HG02884 (cell line): ENCODE measurements around the gene GNPTG.

Experiments
- ATAC-seq: cut with Tn5 transposase; IDR thresholded peaks from one replicate; pipeline ENCODE4 v1.9.1; 2021; ENCODE audit warnings: mild to moderate bottlenecking, moderate library complexity; ENCODE audit not compliant: unreplicated experiment

Gene GNPTG

DNA sequence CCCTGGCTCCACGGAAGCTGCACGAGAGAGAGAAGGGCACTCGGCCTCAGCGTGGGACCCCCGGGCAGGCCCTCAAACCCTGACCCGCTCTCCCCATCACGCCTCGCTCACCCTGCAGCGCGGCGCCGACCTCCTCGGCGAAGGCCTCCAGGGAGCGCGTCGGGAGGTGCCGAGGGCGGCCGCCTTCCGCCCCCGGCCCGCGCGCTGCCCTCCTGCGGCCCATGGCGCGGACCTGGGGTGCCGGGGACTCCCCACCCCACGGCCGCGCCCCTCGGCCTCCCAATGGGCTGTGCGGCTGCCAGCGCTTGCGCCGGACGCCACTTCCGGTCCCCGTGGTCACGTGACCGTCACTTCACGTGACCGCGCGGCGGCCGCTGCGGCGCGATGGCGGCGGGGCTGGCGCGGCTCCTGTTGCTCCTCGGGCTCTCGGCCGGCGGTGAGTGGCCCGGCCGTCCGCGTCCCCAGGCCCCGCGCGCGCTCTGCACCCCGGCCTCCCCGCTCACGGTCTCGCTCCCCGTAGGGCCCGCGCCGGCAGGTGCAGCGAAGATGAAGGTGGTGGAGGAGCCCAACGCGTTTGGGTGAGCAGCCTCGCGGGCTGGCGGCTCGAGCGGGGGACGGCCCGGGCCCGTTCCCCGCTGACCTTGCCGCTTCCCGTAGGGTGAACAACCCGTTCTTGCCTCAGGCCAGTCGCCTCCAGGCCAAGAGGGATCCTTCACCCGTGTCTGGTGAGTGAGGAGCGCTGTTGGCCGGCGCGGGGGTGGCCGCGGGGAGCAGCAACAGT is at the start of gene GNPTG, which contains the start of gene TSR3:
Gene GNPTG, plus strand, starts transcription at position 350 of the 781 bp plus-strand sequence. Its CDS starts 35 bp downstream, at position 385.
Gene TSR3, minus strand, starts transcription at position 297 of the 781 bp plus-strand sequence. Its CDS starts 74 bp downstream, at position 223.
- ATAC-seq = peak; percentile 54

DNA sequence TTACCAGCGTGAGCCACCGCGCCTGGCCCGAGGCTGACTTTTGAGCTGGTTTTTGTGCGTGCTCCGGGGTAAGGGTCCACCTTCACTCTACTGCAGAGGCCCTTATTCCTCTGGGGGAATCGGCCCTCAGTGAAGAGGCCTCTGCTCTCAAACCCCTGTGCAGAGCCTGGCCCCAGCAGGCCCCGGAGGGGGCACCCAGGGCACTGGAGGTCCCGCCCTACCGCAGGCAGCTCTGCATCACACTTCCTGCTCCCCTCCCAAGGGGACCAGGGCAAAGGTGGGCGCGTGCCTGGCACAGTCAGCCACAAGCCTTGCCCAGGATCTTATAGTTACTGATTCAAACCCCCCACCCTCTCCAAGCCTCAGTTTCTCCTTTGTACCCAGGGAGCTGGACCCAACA is 45.9 kb upstream of the GNPTG start:
- ATAC-seq = no peak

DNA sequence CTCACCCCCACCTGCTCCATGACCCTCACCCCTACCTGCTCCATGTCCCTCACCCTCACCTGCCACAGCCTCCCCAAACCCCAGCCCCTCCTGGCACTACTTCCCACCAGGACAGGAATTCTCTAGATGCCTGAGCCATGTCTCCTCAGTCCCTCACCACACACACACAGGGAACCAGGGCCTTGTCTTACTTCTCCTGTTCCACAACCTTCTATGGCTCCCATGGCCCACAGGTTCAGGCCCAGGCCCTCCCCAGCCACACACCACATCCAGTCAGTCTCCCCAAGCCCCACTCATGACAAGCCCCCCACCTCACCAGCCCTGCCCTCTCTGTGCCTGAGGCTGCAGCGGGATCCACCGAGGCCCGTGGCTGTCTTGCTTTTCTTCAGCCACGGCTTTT is 45.4 kb upstream of the GNPTG start:
- ATAC-seq = no peak

DNA sequence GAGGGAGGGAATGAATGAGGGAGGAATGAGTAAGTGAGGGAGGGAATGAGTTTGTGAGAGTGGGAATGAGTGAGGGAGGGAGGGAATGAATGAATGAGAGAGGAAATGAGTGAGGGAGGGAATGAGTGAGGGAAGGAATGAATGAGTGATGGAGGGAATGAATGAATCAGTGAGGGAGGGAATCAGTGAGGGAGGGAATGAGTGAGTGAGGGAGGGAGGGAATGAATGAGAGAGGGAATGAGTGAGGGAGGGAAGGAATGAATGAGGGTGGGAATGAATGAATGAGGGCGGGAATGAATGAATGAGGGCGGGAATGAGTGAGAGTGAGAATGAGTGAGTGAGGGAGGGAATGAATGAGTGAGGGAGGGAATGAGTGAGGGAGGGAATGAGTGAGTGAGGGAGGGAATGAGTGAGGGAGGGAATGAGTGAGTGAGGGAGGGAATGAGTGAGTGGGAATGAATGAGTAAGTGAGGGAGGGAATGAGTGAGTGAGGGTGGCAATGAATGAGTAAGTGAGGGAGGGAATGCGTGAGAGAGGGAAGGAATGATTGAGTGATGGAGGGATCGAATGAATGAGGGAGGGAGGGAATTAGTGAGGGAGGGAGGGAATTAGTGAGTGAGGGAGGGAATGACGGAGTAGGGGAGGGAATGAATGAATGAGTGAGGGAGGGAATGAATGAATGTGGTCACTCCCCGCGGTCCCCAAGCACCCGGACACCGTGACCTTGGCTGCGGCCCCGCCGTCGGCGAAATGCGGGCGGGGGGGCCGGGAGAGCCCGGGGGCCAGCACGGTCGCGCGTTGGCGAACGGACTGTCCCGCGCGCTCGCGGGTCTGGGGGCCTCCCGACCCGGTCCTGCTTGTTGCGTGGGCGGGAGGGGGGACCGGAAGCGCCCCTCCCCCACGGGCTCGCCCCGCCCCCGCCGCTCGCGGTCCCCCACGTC is 43.4 kb upstream of the GNPTG start:
- ATAC-seq = peak; percentile 17

DNA sequence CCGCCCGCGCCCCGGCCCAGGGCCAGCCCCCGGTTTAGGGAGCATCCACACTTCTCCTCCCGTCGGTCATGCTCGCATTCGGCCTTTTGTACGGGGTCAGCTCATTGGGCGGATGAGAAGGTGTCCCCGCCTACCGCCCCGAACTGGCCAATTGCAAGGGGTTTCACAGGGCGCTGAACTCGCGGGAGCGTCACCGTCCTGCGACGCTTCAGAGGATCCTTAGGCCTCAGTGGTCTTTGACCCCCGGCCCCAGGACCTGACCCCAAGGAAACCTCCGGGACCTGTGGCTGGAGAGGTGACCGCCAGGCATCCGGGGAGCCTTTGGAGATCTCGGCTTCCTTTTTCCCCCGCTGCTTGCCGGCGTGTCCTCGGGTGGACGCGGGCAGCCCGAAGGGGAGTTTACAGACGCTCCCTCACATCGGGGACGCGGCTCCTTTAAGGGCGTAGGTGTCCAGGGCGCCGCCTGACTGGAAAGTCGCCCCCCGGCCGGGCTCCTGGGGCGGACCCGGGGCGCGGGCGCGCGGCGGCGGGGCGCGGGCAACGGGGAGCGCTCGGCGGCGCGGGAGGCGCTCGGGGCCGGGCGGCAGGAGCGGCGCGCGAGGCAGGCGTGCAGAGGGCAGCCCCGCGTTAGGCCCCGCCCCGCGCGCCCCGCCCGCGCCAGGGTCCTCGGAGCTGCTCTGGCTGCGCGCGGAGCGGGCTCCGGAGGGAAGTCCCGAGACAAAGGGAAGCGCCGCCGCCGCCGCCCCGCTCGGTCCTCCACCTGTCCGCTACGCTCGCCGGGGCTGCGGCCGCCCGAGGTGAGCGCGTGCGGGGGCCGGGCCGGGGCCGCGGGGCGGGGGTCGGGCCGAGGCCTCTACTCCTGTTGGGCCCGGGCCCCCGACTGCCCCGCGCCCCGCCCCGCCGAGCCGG is 42.5 kb upstream of the GNPTG start, which contains the start of gene UBE2I:
Gene UBE2I, plus strand, starts transcription at position 660 of the 909 bp plus-strand sequence. CDS start 4,395 bp downstream, outside the sequence.
- peak; percentile 51 for ATAC-seq

DNA sequence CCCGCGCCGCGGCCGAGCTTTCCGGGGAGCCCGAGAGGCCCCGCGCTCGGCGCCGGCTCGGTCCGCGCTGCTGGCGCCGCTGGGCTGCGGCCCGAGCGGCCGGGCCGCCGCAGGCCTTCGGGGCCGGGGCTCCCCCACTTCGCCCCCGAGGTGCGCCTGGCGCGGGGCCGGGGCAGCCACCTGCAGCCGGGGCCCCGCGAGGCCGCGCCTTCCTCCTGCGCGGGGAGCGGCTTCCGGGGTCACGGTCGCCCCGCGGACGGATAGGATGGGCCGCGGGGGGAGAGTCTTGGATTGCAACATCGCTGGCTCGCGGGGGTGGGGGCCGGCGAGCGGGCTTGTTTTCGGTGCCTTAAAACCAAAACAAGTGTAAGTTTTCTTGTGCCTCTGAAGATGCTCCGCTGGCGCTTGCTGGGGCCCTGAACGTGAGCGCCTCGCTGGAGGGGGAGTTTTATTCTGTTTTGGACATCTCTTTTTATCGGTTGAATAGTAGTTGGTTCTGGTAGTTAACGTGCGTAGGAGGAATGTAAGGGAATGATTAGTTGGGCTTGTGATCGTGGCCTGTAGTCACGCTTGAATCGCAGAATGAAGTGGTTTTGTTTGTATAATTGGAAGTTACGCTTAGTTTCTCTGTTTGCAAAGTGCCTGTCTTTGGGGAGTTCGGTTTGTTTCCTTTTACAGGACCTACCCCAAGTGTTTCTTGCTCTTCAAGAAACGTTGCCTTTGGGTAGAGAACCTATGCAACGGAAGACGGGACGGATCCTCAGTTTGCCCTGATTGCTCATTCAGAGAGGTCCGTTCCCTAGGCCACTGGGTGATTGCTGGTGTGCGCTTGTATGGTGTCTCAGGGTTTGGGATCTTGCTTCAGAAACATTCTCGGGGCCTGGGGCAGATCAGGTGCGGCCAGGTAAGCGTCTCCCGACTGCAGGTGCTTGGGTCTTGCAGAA is 41.6 kb upstream of the GNPTG start:
- peak; percentile 17 for ATAC-seq

DNA sequence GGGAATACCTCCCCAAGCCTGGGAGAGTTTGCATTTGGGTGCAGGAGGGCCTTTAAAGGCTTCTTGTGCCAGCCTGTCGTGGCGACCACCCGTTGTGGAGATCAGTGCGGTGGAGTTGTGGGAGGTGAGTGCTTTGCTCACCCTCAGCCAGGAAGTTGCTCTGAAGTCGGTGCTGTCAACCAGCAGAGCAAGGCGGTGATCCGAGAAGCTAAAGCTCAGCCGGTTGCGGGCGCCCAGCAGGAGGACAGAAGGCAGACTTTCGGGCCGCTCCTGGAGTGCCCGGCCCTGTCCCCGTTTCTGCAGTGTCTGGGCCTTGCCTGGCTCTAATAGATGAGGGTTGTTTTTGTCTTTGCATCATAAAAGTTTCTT is 40.9 kb upstream of the GNPTG start:
- ATAC-seq = no peak

DNA sequence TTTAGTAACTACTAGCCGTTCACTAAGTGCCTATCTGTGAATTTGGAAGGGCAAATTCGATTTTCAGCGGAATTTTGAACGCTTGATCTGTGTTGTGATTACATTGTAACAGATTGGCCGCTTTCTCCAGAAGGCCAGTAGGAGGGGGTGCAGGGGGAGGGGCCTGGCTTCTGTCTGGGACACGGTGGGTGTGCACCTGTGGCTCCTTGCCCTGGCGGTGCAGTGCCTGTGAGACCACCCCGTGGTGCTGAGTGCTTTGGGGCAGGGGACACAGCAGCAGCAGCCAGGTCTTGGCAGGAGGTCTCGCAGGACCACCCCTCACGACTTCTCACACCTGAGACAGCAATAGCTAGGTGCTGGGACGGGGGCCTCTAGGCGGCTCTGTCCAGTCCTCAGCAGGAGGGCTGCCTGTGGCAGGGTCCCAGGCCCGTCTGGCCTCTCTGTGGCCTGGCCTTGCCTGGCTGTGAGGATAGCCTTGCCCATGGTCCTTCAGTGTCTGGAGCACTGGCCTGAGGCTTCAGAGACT is 40.5 kb upstream of the GNPTG start:
- no peak for ATAC-seq

DNA sequence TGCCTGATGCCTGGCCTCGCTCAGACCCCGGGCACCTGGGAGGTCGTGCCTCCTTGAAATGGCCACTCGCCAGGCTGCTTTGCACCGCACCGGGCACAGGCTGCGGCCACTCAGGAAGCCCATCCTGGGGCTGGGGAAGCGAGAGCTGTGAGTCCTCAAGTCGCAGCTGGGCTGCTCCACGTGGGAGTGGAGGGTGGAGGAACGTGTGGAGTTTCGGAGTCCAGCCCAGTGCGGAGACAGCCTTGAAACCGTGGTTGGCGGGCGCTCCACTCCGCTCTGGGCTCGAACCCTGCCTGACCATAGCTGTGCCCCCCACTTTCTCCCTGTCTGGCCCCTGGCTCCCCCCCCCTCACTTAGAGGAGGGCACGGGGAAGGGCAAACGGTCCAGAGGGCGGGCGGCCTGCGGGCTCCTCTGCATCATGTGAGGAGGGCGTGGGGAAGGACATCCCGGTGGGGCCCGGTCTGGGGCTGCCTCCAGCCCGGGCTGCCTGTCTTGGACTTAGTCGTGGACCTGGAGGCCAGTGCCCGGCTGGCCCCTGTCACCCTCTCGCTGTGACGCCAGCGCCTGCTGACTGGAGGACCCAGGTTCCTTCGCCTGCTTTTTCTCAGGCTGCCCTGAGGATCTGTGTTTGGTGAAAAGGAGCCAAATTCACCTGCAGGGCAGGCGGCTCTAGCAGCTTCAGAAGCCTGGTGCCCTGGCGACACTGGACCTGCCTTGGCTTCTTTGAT is 39.8 kb upstream of the GNPTG start:
- ATAC-seq = no peak

DNA sequence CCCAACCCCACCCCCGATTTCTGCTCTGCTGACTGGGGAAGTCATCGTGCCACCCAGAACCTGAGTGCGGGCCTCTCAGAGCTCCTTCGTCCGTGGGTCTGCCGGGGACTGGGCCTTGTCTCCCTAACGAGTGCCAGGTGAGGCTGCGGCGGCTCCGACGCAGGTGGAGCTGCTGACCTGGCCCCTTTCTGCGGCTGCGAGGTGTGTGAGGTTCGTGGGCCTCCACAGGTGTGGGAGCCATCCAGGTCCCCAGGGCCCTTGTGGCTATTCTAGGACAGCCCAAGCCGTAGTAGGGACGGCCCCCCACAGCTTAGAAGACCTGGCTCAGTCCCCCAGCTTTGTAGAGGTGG is 39.3 kb upstream of the GNPTG start:
- no peak for ATAC-seq

DNA sequence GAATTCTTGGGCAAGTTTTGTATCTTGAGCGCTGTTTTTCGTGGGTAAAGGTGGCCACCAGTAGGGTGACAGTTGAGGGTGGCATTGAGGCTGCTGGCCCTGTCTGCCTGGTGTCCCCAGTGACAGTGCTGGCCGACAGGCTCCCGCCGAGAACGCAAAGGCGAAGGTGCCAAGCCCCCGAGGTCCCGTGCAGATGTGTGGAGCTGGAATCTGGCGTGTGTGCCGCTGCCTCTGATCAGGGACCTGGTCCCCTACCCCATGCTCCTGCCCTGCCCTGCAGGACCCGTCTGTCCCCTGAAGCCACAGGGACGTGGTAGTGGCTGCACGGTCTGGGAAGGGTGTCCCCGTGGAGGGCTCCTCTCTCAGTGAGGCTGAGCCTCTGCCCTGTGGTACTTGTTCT is 38.8 kb upstream of the GNPTG start:
- no peak for ATAC-seq

DNA sequence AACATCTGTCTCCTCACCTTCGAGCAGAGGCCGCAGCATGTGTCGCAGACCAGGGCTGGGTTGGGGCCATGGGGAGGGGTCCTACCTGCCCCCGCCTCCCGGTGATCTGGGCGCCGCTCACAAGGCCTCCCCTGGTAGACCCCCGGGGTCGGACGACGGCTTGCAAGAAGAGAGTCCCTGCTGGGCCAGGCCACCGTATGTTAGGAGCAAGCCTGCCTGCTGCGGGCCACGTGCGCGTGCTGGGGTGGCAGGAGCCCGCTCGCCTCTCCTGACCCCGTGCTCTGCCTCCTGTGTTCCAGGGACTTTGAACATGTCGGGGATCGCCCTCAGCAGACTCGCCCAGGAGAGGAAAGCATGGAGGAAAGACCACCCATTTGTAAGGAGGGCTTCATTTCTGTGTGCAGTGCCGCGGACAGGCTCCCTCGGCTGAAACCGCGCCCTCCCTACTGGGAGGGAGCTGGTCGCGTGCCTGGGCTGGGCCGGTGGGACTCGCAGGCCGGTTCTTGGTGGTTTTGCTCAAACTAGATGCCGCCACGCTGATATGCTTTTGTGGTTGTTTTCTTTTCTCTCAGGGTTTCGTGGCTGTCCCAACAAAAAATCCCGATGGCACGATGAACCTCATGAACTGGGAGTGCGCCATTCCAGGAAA is 37.9 kb upstream of the GNPTG start:
- no peak for ATAC-seq

DNA sequence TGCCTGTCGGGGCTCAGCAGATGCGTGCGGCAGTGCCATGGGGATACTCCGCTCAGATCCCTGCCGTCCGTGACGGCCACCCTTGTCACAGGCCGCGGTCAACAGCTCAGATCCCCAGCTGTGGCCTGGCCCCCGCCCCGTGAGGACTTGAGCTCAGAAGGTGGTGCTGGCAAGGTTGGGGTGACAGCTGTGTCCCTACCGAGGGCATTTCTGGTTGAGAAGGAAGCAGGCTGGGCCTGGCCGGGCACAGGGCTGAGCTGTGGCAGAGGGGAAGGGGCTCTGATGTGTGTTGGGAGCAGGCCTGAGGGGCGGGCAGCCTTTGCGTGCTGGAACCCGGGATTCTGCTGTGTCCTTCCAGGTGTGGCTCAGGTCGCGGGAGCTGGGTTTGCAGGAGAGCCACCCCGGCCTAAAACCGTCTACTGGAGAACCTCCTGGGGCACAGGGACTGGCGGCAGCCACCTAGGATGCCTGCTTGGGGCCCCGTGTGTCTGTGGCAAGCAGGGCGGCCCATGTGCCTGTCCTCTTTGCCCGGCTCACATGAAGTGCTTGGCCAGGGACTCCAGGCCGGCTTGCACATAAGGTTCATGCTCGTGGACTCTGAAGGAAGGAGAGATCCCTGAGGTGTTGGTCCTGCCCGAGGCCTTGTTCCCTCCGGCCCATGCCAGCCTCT is 37.2 kb upstream of the GNPTG start:
- ATAC-seq = no peak

DNA sequence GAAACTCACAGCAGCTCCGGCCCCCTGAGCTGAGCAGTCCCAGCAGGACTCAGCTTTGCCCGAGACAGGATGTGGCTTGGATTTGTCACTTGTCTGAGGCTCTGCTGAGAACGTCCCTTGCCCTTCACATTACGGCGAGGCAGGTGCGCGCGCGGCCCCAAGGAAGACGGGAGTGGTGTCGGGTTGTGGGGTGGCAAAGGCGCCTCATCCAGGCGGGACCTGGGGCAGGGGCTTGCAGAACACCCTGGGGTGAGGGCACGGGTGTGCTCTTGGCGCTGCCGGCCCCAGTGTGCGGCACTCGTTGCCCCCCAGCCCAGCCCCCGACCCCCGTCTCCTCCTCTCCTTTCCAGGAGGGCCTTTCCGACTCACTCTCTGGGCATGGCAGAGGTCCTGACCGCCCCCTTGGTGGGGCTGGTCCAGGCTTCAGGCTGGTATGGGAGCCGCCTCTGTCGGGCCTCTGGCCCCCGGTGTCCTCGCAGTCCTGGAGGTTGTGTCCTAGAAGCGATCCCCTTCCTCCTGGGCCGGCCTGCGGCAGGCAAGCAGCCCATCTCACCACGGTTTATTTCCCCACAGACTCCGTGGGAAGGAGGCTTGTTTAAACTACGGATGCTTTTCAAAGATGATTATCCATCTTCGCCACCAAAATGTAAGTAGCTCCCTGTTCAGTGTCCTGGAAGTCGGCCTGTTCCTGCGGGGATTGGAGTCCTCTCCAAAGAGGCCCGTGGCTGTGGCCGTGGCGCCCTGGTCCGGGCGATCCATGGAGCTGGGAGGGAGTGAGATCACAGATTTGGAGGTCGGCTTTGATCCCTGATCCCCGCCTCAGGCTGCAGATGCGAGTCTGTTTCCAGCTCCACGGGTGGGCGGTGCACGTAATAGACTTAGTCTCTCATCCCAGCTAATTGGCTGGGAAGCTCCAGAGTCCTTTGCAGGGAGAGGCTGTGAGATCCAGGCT is 36.4 kb upstream of the GNPTG start:
- no peak for ATAC-seq

DNA sequence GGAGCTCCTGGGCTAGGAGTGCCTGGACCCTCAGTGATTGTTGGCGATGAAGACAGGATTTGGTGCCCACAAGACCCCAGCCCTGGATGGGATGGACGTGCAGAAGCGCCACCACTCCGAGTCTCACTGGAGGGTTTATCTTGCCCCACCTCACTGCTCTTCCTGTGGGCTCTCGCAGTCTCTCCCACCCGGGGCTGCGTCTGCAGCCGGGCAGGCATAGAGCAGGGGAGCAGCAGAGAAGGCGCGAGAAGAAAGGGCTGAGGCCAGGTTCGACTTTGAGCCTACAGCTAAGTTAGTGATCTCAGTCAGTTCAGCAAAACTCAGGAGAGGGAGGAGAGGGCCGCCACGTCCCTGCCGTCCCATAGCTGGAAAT is 35.7 kb upstream of the GNPTG start:
- no peak for ATAC-seq

DNA sequence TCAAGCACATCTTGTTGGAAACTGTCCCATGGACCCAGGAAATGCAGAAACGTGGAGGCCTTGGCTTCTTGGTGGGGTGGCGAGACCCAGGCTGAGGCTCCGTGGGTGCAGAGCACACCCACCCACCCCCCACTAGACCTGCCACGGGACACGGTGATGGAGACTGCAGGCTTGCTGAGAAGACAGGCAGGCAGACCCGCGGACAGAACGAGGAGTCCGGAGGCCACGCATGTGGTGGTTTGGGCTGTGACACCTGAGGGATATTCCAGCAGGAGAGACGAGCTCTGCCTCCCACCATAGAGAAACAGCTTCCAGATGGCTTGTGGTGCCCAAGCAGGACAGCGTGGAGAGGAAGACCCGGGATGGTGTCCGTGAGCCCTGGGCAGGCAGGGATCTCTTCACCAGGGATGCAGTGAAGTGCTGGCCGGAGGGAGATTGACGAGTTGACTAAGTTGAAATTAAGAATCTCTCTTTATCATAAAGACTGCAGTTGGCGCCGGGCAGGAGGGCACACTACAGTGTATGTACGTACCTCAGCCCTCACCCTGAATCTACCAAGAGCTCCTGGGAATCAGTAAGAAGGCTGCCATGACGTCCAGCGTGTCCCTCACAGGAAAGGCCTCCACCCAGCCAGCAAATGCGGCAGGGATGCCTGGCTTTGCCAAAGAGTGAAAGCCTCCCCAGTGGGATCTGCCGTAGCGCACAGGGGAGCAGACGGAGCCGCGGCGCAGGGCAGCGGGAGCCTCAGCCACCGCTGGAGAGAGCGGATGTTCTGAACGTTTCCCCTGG is 34.1 kb upstream of the GNPTG start:
- ATAC-seq = no peak
